Activated CD8-positive, alpha-beta T cell treated with anti-CD3 and anti-CD28 coated beads, Interleukin-2, amount 10 ng/mL, durations not matched to agents 7 days and 5 days (primary cell): Measurements from ENCODE around the gene KRTAP9-7. TPM values are rescaled to one million over a fixed set of nuclear protein-coding genes. Genes with fewer than 3 reads are reported as not detected.

Experiments used
- ATAC-seq: fragments of 150-1000 bp; cut with Tn5 transposase; one replicate; pipeline ENCODE4 v1.10.0; 2021; ENCODE audit warnings: moderate library complexity
- CTCF ChIA-PET: fragments of 350-600 bp; sonication (Branson Sonifier 250); formaldehyde crosslinking; loops from one replicate; lab custom pipeline; 2021; ENCODE audit warnings: antibody characterized with exemption; lab: Charles Lee
- POLR2A ChIA-PET: fragments of 350-600 bp; sonication (Branson Sonifier 250); formaldehyde crosslinking; loops from one replicate; lab custom pipeline; 2021; ENCODE audit warnings: antibody characterized with exemption; lab: Charles Lee
- DNase-seq: peaks from one replicate; pipeline ENCODE4 v3.0.0-alpha.2; 2020
- H3K27ac Mint-ChIP-seq: one replicate; pipeline ENCODE4 v1.8.0; 2021; ENCODE audit warnings: mild to moderate bottlenecking, mixed read lengths
- H3K27me3 Mint-ChIP-seq: one replicate; pipeline ENCODE4 v1.8.0; 2021; ENCODE audit warnings: low read depth, mixed read lengths
- H3K36me3 Mint-ChIP-seq: one replicate; pipeline ENCODE4 v1.8.0; 2021; ENCODE audit warnings: low read depth, mixed read lengths
- H3K4me1 Mint-ChIP-seq: one replicate; pipeline ENCODE4 v1.8.0; 2021; ENCODE audit warnings: low read depth, mixed read lengths
- H3K4me3 Mint-ChIP-seq: one replicate; pipeline ENCODE4 v1.8.0; 2021; ENCODE audit warnings: mild to moderate bottlenecking, mixed read lengths
- H3K9me3 Mint-ChIP-seq: one replicate; pipeline ENCODE4 v1.8.0; 2022; ENCODE audit warnings: mixed read lengths; ENCODE audit not compliant: insufficient read depth
- total RNA-seq, 2 experiments: library from RNA; stranded (reverse); gene quantifications; one replicate each; pipeline ENCODE4 v1.2.3, GENCODE V29; 2021

The KRTAP9-7 gene
- total RNA-seq, 2 experiments from 2014 or later = not detected

- H3K36me3 Mint-ChIP-seq = no peaks in the 10 kb centered on the region
- CTCF ChIA-PET = no interaction called here
- H3K4me1 Mint-ChIP-seq = peaks cover 9% of the 10 kb centered on the region
Measured at GRCh38 chr17:41325126-41325525, 49.6 kb downstream of the KRTAP9-7 start.

DNA sequence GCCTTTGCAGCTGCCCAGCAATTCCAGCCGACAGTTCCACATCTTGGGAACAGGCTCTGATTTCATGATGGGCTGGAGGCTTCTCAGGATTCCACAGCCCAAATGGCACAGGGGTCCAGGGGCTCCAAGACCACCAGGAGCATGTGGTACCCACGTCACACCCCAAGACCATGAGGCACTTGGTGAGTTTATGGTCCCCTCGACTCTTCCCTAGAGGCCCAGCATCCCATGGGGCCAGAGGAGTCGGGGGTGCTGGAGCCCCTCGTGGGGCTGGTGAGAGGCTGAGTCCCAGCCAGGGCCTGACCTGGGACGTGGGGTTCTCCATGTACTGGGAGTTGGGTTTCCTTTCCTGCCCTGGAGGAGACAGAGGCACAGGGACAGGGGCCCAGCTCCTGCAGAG, 50.1 kb downstream of the KRTAP9-7 start:
- no peak for DNase-seq
- no peak overlapping the region for H3K27ac Mint-ChIP-seq
- no peaks in the 10 kb centered on the region for H3K27me3 Mint-ChIP-seq
- CTCF ChIA-PET = no interaction called here
- H3K4me3 Mint-ChIP-seq = no peak overlapping the region
- no peak for ATAC-seq
- no peaks in the 10 kb centered on the region for H3K9me3 Mint-ChIP-seq
- POLR2A ChIA-PET = no interaction called here
- no peaks in the 10 kb centered on the region for H3K36me3 Mint-ChIP-seq
- H3K4me1 Mint-ChIP-seq = peaks cover 9% of the 10 kb centered on the region

More at GRCh38 chr17:41325126-41325525, 49.6 kb downstream of the KRTAP9-7 start:
- no peak for ATAC-seq
- POLR2A ChIA-PET = no interaction called here
- Mint-ChIP-seq H3K9me3 (no peaks in the 10 kb centered on the region), H3K27ac (no peak overlapping the region), H3K27me3 (no peaks in the 10 kb centered on the region), H3K4me3 (no peak overlapping the region)
- no peak for DNase-seq

Other genes starting within 250 kb of the KRTAP9-7 start
- not detected for gene KRTAP1-5, start 248.5 kb upstream of the KRTAP9-7 start, total RNA-seq
- not detected for gene KRTAP1-4, start 245.5 kb upstream of the KRTAP9-7 start, total RNA-seq
- not detected for gene KRTAP1-3, start 240.8 kb upstream of the KRTAP9-7 start, total RNA-seq
- gene KRTAP1-1, start 234.2 kb upstream of the KRTAP9-7 start, total RNA-seq = not detected
- gene KRTAP2-1, start 228.4 kb upstream of the KRTAP9-7 start, total RNA-seq = not detected
- gene KRTAP2-2, start 220.5 kb upstream of the KRTAP9-7 start, total RNA-seq = not detected
- not detected for gene KRTAP2-3, start 215.6 kb upstream of the KRTAP9-7 start, total RNA-seq
- gene KRTAP2-4, start 209.8 kb upstream of the KRTAP9-7 start, total RNA-seq = not detected
- not detected for gene KRTAP4-7, start 191.5 kb upstream of the KRTAP9-7 start, total RNA-seq
- not detected for gene KRTAP4-8, start 177.6 kb upstream of the KRTAP9-7 start, total RNA-seq
- not detected for gene KRTAP4-16, start 173.5 kb upstream of the KRTAP9-7 start, total RNA-seq
- gene KRTAP4-9, start 170.3 kb upstream of the KRTAP9-7 start, total RNA-seq = not detected
- not detected for gene KRTAP4-11, start 157.3 kb upstream of the KRTAP9-7 start, total RNA-seq
- gene KRTAP4-12, start 151.5 kb upstream of the KRTAP9-7 start, total RNA-seq = not detected
- not detected for gene KRTAP4-6, start 135.2 kb upstream of the KRTAP9-7 start, total RNA-seq
- gene KRTAP4-5, start 125.9 kb upstream of the KRTAP9-7 start, total RNA-seq = not detected
- not detected for gene KRTAP4-4, start 115.0 kb upstream of the KRTAP9-7 start, total RNA-seq
- not detected for gene KRTAP4-3, start 107.5 kb upstream of the KRTAP9-7 start, total RNA-seq
- not detected for gene KRTAP4-2, start 97.5 kb upstream of the KRTAP9-7 start, total RNA-seq
- not detected for gene KRTAP4-1, start 90.8 kb upstream of the KRTAP9-7 start, total RNA-seq
- gene KRTAP9-1, start 85.8 kb upstream of the KRTAP9-7 start, total RNA-seq = not detected
- gene KRTAP9-2, start 49.0 kb upstream of the KRTAP9-7 start, total RNA-seq = not detected
- gene KRTAP9-3, start 43.2 kb upstream of the KRTAP9-7 start, total RNA-seq = not detected
- gene KRTAP9-8, start 37.7 kb upstream of the KRTAP9-7 start, total RNA-seq = not detected
- gene KRTAP9-4, start 26.0 kb upstream of the KRTAP9-7 start, total RNA-seq = not detected
- gene KRTAP9-9, start 20.3 kb upstream of the KRTAP9-7 start, total RNA-seq = not detected
- not detected for gene KRTAP9-6, start 10.3 kb upstream of the KRTAP9-7 start, total RNA-seq
- not detected for gene KRTAP29-1, start 27.2 kb downstream of the KRTAP9-7 start, total RNA-seq
- not detected for gene KRTAP16-1, start 33.6 kb downstream of the KRTAP9-7 start, total RNA-seq
- not detected for gene KRTAP17-1, start 40.0 kb downstream of the KRTAP9-7 start, total RNA-seq
- gene KRT33A, start 75.1 kb downstream of the KRTAP9-7 start, total RNA-seq = not detected
- gene KRT33B, start 94.1 kb downstream of the KRTAP9-7 start, total RNA-seq = not detected
- gene KRT34, start 106.6 kb downstream of the KRTAP9-7 start, total RNA-seq = not detected
- gene KRT31, start 121.9 kb downstream of the KRTAP9-7 start, total RNA-seq = not detected
- gene KRT37, start 148.9 kb downstream of the KRTAP9-7 start, total RNA-seq = not detected
- not detected for gene KRT38, start 165.3 kb downstream of the KRTAP9-7 start, total RNA-seq
- not detected for gene KRT32, start 191.7 kb downstream of the KRTAP9-7 start, total RNA-seq
- not detected for gene KRT35, start 205.5 kb downstream of the KRTAP9-7 start, total RNA-seq
- not detected for gene KRT36, start 214.2 kb downstream of the KRTAP9-7 start, total RNA-seq
- gene KRT13, start 229.9 kb downstream of the KRTAP9-7 start, total RNA-seq = not detected
- gene KRT15, start 243.2 kb downstream of the KRTAP9-7 start, total RNA-seq = not detected